Liver (tissue), 9 donors: Measurements from ENCODE around the gene SLC16A11. TPM values are rescaled to one million over a fixed set of nuclear protein-coding genes. Genes with fewer than 3 reads are reported as not detected.

Experiments used
- DNase-seq: peaks from one replicate; pipeline ENCODE4 v3.0.0-alpha.2; 2017; ENCODE audit warnings: low spot score
- H3K27ac ChIP-seq, 2 donors: one replicate each; pipeline ENCODE4 v1.7.0; 2013; ENCODE audit warnings: inconsistent platforms in 2 of 2, low read length in 2 of 2, control low read depth in 1 of 2, low read depth in 1 of 2, mild to moderate bottlenecking in 1 of 2
- H3K27me3 ChIP-seq, 4 donors: one replicate each; pipeline versions ENCODE4 v1.6.1 to v1.7.0; 2013; ENCODE audit warnings: low read length in 3 of 4, inconsistent platforms in 1 of 4, mild to moderate bottlenecking in 1 of 4, moderate library complexity in 1 of 4; ENCODE audit not compliant: control insufficient read depth in 4 of 4, insufficient read depth in 4 of 4
- H3K36me3 ChIP-seq, 4 donors: one replicate each; pipeline versions ENCODE4 v1.6.1 to v1.7.0; 2013; ENCODE audit warnings: low read length in 3 of 4, mild to moderate bottlenecking in 3 of 4, low read depth in 1 of 4, moderate library complexity in 1 of 4; ENCODE audit not compliant: control insufficient read depth in 4 of 4, insufficient read depth in 3 of 4
- H3K4me1 ChIP-seq, 4 donors: one replicate each; pipeline versions ENCODE4 v1.6.1 to v1.7.0; 2013; ENCODE audit warnings: low read length in 3 of 4, mild to moderate bottlenecking in 3 of 4, moderate library complexity in 1 of 4; ENCODE audit not compliant: control insufficient read depth in 4 of 4, insufficient read depth in 4 of 4
- H3K4me3 ChIP-seq, 3 donors: one replicate each; pipeline versions ENCODE4 v1.6.1 to v1.7.0; 2013; ENCODE audit warnings: low read length in 3 of 3, control low read depth in 1 of 3, low read depth in 1 of 3, mild to moderate bottlenecking in 1 of 3
- H3K9ac ChIP-seq, 2 donors: one replicate each; pipeline ENCODE4 v1.7.0; 2013; ENCODE audit warnings: low read length in 2 of 2, mild to moderate bottlenecking in 2 of 2, moderate library complexity in 2 of 2, control low read depth in 1 of 2, low read depth in 1 of 2
- H3K9me3 ChIP-seq, 4 donors: one replicate each; pipeline versions ENCODE4 v1.6.1 to v1.7.0; 2013; ENCODE audit warnings: low read length in 3 of 4; ENCODE audit not compliant: control insufficient read depth in 4 of 4
- ATF3 ChIP-seq: IDR thresholded peaks from 2 replicates; pipeline ENCODE4 v1.6.1; 2016; ENCODE audit warnings: antibody characterized with exemption
- CTCF ChIP-seq: fragments of 150-350 bp; IDR thresholded peaks from 2 replicates; pipeline ENCODE4 v1.5.1; 2017; ENCODE audit warnings: improper control_type of control experiment, low read depth, low read length; ENCODE audit not compliant: missing input control
- EGR1 ChIP-seq, 2 donors: IDR thresholded peaks; 2 replicates each; pipeline ENCODE4 v1.6.1; 2016 to 2018; ENCODE audit warnings: antibody characterized with exemption in 2 of 2, low read depth in 2 of 2
- FOXA1 ChIP-seq: IDR thresholded peaks from 2 replicates; pipeline ENCODE4 v1.6.1; 2016; ENCODE audit warnings: antibody characterized with exemption
- FOXA2 ChIP-seq: IDR thresholded peaks from 2 replicates; pipeline ENCODE4 v1.6.1; 2016; ENCODE audit warnings: antibody characterized with exemption
- GABPA ChIP-seq, 2 donors: IDR thresholded peaks in 1 of 2; conservative IDR thresholded peaks in 1 of 2; 2 replicates each; pipeline ENCODE4 v1.6.1; 2016; ENCODE audit warnings: antibody characterized with exemption in 2 of 2, mild to moderate bottlenecking in 1 of 2, moderate library complexity in 1 of 2
- HNF4A ChIP-seq, 2 donors: conservative IDR thresholded peaks; 2 replicates each; pipeline ENCODE4 v1.6.1; 2016; ENCODE audit warnings: antibody characterized with exemption in 2 of 2, mild to moderate bottlenecking in 2 of 2
- HNF4G ChIP-seq: IDR thresholded peaks from 2 replicates; pipeline ENCODE4 v1.6.1; 2016; ENCODE audit warnings: antibody characterized with exemption
- JUND ChIP-seq, 2 donors: IDR thresholded peaks; 2 replicates each; pipeline ENCODE4 v1.6.1; 2016; ENCODE audit warnings: antibody characterized with exemption in 2 of 2
- MAX ChIP-seq: IDR thresholded peaks from 2 replicates; pipeline ENCODE4 v1.6.1; 2016; ENCODE audit warnings: antibody characterized with exemption
- NR2F2 ChIP-seq: IDR thresholded peaks from 2 replicates; pipeline ENCODE4 v1.6.1; 2016; ENCODE audit warnings: antibody characterized with exemption
- RAD21 ChIP-seq, 2 donors: IDR thresholded peaks; 2 replicates each; pipeline ENCODE4 v1.6.1; 2016; ENCODE audit warnings: antibody characterized with exemption in 2 of 2, mild to moderate bottlenecking in 2 of 2
- REST ChIP-seq: IDR thresholded peaks from 2 replicates; pipeline ENCODE4 v1.6.1; 2016; ENCODE audit warnings: antibody characterized with exemption, mild to moderate bottlenecking
- RXRA ChIP-seq, 2 donors: IDR thresholded peaks; 2 replicates each; pipeline ENCODE4 v1.6.1; 2017 to 2018; ENCODE audit warnings: antibody characterized with exemption in 2 of 2, mild to moderate bottlenecking in 1 of 2
- SP1 ChIP-seq: IDR thresholded peaks from 2 replicates; pipeline ENCODE4 v1.6.1; 2018; ENCODE audit warnings: antibody characterized with exemption, mild to moderate bottlenecking
- TAF1 ChIP-seq: conservative IDR thresholded peaks from 2 replicates; pipeline ENCODE4 v1.6.1; 2016; ENCODE audit warnings: antibody characterized with exemption, mild to moderate bottlenecking
- YY1 ChIP-seq: IDR thresholded peaks from 2 replicates; pipeline ENCODE4 v1.6.1; 2016; ENCODE audit warnings: antibody characterized with exemption, mild to moderate bottlenecking
- ZBTB33 ChIP-seq: IDR thresholded peaks from 2 replicates; pipeline ENCODE4 v1.6.1; 2016; ENCODE audit warnings: antibody characterized with exemption
- WGBS: extraction: QIAGEN DNeasy Blood & Tissue Kit; methylation state at CpG from one replicate; pipeline ENCODE4 v1.1.7; 2013; 5-methylcytosine and 5-hydroxymethylcytosine counted together
- polyA plus RNA-seq, 2 donors: library from polyadenylated mRNA; stranded (reverse) in 1 of 2; unstranded in 1 of 2; fragments of 200-250 nt in 1 of 2; fragments of >200 nt in 1 of 2; fragmentation: Nextera tagmentation in 1 of 2; extraction: Ambion mirVana in 1 of 2; gene quantifications; one replicate each; pipeline versions ENCODE4 v1.2.1 to v1.2.3, GENCODE V29; 2013 to 2015
- total RNA-seq, 2 donors: library from RNA; depleted of rRNA; stranded (reverse); fragments of >200 nt; gene quantifications; one replicate each; pipeline ENCODE4 v1.2.3, GENCODE V29; 2014
- donor health status: healthy.
- donor health status: healthy.
- donor health status: healthy.
- donor health status: healthy.
- donor health status: healthy.

Gene SLC16A11
- total and polyA plus RNA-seq, 4 donors = 1.7 to 8.2 (median 3.1) TPM

GRCh38 chr17:7072406-7072805 lies 28.5 kb upstream of the SLC16A11 start:
- Histone ChIP-seq H3K4me3 (no peak overlapping the region), H3K4me1 (peaks cover 0 to 3% (median 1%) of the 10 kb centered on the region in 4 donors), H3K27me3 (no peaks in the 10 kb centered on the region), H3K27ac (no peak overlapping the region), H3K9ac (no peak overlapping the region), H3K36me3 (peaks cover 0 to 4% (median 1%) of the 10 kb centered on the region in 4 donors), H3K9me3 (no peaks in the 10 kb centered on the region)
- TF ChIP-seq TAF1 (no peak), SP1 (no peak), NR2F2 (no peak), MAX (no peak), FOXA1 (no peak), YY1 (no peak), HNF4G (no peak), ATF3 (no peak), HNF4A (conservative IDR thresholded peaks at IDR 0.05) (no peak), CTCF (no peak)
- 93% methylated on average over 2 of the region's 2 CpGs for WGBS
- DNase-seq = no peak

- peaks cover 0 to 11% (median 1%) of the 10 kb centered on the region in 4 donors for H3K4me1 ChIP-seq
- no peak overlapping the region for H3K9ac ChIP-seq
- peaks cover 0 to 4% (median 1%) of the 10 kb centered on the region in 4 donors for H3K36me3 ChIP-seq
- H3K9me3 ChIP-seq = no peaks in the 10 kb centered on the region
- no peak for DNase-seq
- 92% methylated on average over 3 of the region's 3 CpGs for WGBS
- no peak for TF ChIP-seq SP1
- no peak for TF ChIP-seq ZBTB33
- TF ChIP-seq RXRA (IDR thresholded peaks at IDR 0.05) = no peak
- no peak for TF ChIP-seq HNF4G
- no peak overlapping the region for H3K4me3 ChIP-seq
- H3K27ac ChIP-seq = no peak overlapping the region
- H3K27me3 ChIP-seq = no peaks in the 10 kb centered on the region
These were observed 26.8 kb upstream of the SLC16A11 start for GRCh38 chr17:7070712-7071111.

- no peak for DNase-seq
- Histone ChIP-seq H3K9me3 (no peaks in the 10 kb centered on the region), H3K36me3 (no peaks in the 10 kb centered on the region), H3K4me1 (peaks cover 0 to 11% (median 1%) of the 10 kb centered on the region in 4 donors), H3K9ac (no peak overlapping the region), H3K27me3 (no peaks in the 10 kb centered on the region), H3K4me3 (no peak overlapping the region), H3K27ac (no peak overlapping the region)
- WGBS = 62% methylated on average over 1 of the region's 1 CpG
- TF ChIP-seq FOXA2 (no peak), REST (no peak), CTCF (no peak), MAX (no peak), JUND (IDR thresholded peaks at IDR 0.05) (no peak), RAD21 (IDR thresholded peaks at IDR 0.05) (no peak), NR2F2 (no peak), HNF4G (no peak), TAF1 (no peak), GABPA (IDR thresholded peaks at IDR 0.05 in 1 of 2, conservative IDR thresholded peaks at IDR 0.05 in 1 of 2) (no peak), EGR1 (IDR thresholded peaks at IDR 0.05; ENCODE audit: low read depth in 2 of 2) (no peak), SP1 (no peak)
These were observed 24.4 kb upstream of the SLC16A11 start for GRCh38 chr17:7068268-7068667.
